Effector CD4-positive, alpha-beta T cell (primary cell): ENCODE measurements around the gene FBXL7. TPM values are rescaled to one million over a fixed set of nuclear protein-coding genes. Genes with fewer than 3 reads are reported as not detected.

ENCODE experiments used
- DNase-seq: peaks from one replicate; pipeline ENCODE4 v3.0.0-alpha.2; 2020
- total RNA-seq: gene quantifications from one replicate; lab custom pipeline; 2026; lab: John Stamatoyannopoulos, UW

FBXL7 gene
- not detected for total RNA-seq

GRCh38 chr5:15499528-15500324 lies at the start of gene FBXL7:
Gene FBXL7, plus strand, starts transcription at chr5:15500180.
- no peak for DNase-seq

GRCh38 chr5:15450473-15450872 lies 49.5 kb upstream of the FBXL7 start:
- DNase-seq: no peak

- DNase-seq: no peak
These were observed 49.0 kb upstream of the FBXL7 start for GRCh38 chr5:15450949-15451348.

GRCh38 chr5:15452030-15452429 lies 48.0 kb upstream of the FBXL7 start:
- no peak for DNase-seq

- DNase-seq: no peak
These were observed 47.2 kb upstream of the FBXL7 start for GRCh38 chr5:15452781-15453180.

- no peak for DNase-seq
These were observed 40.8 kb upstream of the FBXL7 start for GRCh38 chr5:15459200-15459599.

- DNase-seq: no peak
These were observed 36.6 kb upstream of the FBXL7 start for GRCh38 chr5:15463231-15463980.

- no peak for DNase-seq
These were observed 27.9 kb upstream of the FBXL7 start for GRCh38 chr5:15472116-15472515.

- no peak for DNase-seq
These were observed 25.7 kb upstream of the FBXL7 start for GRCh38 chr5:15474143-15474719.

- DNase-seq: no peak
These were observed 24.6 kb upstream of the FBXL7 start for GRCh38 chr5:15475367-15475766.

- no peak for DNase-seq
These were observed 23.0 kb upstream of the FBXL7 start for GRCh38 chr5:15476977-15477376.

- DNase-seq: no peak
These were observed 19.5 kb upstream of the FBXL7 start for GRCh38 chr5:15480436-15480835.

GRCh38 chr5:15483351-15484097 lies 16.5 kb upstream of the FBXL7 start:
- DNase-seq: no peak

GRCh38 chr5:15487228-15487627 lies 12.8 kb upstream of the FBXL7 start:
- DNase-seq: no peak

- DNase-seq: no peak
These were observed 10.3 kb upstream of the FBXL7 start for GRCh38 chr5:15489571-15490235.

- no peak for DNase-seq
These were observed 7.4 kb upstream of the FBXL7 start for GRCh38 chr5:15492545-15492944.

- DNase-seq: no peak
These were observed 6.5 kb upstream of the FBXL7 start for GRCh38 chr5:15493501-15493900.

- DNase-seq: no peak
These were observed 5.0 kb upstream of the FBXL7 start for GRCh38 chr5:15495026-15495425.

GRCh38 chr5:15496886-15497285 lies 3.1 kb upstream of the FBXL7 start:
- no peak for DNase-seq

- DNase-seq: no peak
These were observed 483 bp downstream of the FBXL7 start for GRCh38 chr5:15500325-15501001.

- DNase-seq: no peak
These were observed 1.3 kb downstream of the FBXL7 start for GRCh38 chr5:15501091-15501791.
